CD14-positive monocyte (primary cell): ENCODE data around the gene GLDC. TPM values are rescaled to one million over a fixed set of nuclear protein-coding genes. Genes with fewer than 3 reads are reported as not detected.

Experiments
- DNase-seq, 3 donors: peaks; one replicate each; pipeline ENCODE4 v3.0.0-alpha.2; 2011 to 2022
- H2AFZ ChIP-seq: 2 replicates; pipeline ENCODE4 v1.6.0; 2012; ENCODE audit warnings: mild to moderate bottlenecking, low read depth, low read length, inconsistent platforms; ENCODE audit not compliant: insufficient read depth, poor library complexity, severe bottlenecking
- H3K27ac ChIP-seq, 2 donors: 1 replicate in 1 of 2; 2 replicates in 1 of 2; pipeline ENCODE4 v1.5.1; 2012 to 2013; ENCODE audit warnings: low read length in 2 of 2, control low read depth in 1 of 2, inconsistent platforms in 1 of 2, low read depth in 1 of 2, mild to moderate bottlenecking in 1 of 2
- H3K27me3 ChIP-seq, 2 donors: one replicate each; pipeline versions ENCODE4 v1.6.0 to v1.6.1; 2011 to 2013; ENCODE audit warnings: low read length in 2 of 2; ENCODE audit not compliant: control insufficient read depth in 2 of 2, insufficient read depth in 2 of 2
- H3K36me3 ChIP-seq, 2 donors: replicated peaks in 1 of 2; 1 replicate in 1 of 2; 2 replicates in 1 of 2; pipeline versions ENCODE4 v1.5.1 to v1.6.1; 2012 to 2013; ENCODE audit warnings: low read length in 2 of 2, control low read depth in 1 of 2, inconsistent platforms in 1 of 2, mild to moderate bottlenecking in 1 of 2; ENCODE audit not compliant: insufficient read depth in 2 of 2, control insufficient read depth in 1 of 2
- H3K4me1 ChIP-seq, 2 donors: 1 replicate in 1 of 2; 2 replicates in 1 of 2; pipeline versions ENCODE4 v1.5.1 to v1.6.1; 2012 to 2013; ENCODE audit warnings: low read length in 2 of 2, control low read depth in 1 of 2, inconsistent platforms in 1 of 2, mild to moderate bottlenecking in 1 of 2, moderate library complexity in 1 of 2; ENCODE audit not compliant: insufficient read depth in 2 of 2, control insufficient read depth in 1 of 2
- H3K4me2 ChIP-seq: replicated peaks from 2 replicates; pipeline ENCODE3; 2012; ENCODE audit warnings: low read length, moderate library complexity, mild to moderate bottlenecking; ENCODE audit not compliant: poor library complexity, severe bottlenecking; ENCODE audit errors: extremely low read depth
- H3K4me3 ChIP-seq, 3 experiments: fragments of 200-600 bp in 1 of 3; sonication (generic) in 1 of 3; replicated peaks in 1 of 3; 1 replicate in 2 of 3; 2 replicates in 1 of 3; pipeline ENCODE4 v1.5.1; 2011 to 2013; ENCODE audit warnings: low read length in 3 of 3, mild to moderate bottlenecking in 3 of 3, control low read depth in 2 of 3, low read depth in 2 of 3, inconsistent platforms in 1 of 3, moderate library complexity in 1 of 3
- H3K79me2 ChIP-seq: 2 replicates; pipeline ENCODE4 v1.6.0; 2012; ENCODE audit warnings: mild to moderate bottlenecking, control low read depth, inconsistent platforms, low read length, moderate library complexity; ENCODE audit not compliant: insufficient read depth
- H3K9ac ChIP-seq: 2 replicates; pipeline ENCODE4 v1.6.0; 2017; ENCODE audit warnings: low read length, mild to moderate bottlenecking; ENCODE audit not compliant: insufficient read depth, poor library complexity, severe bottlenecking
- H3K9me3 ChIP-seq, 2 donors: replicated peaks in 1 of 2; 1 replicate in 1 of 2; 2 replicates in 1 of 2; pipeline versions ENCODE4 v1.5.1 to v1.6.1; 2012 to 2013; ENCODE audit warnings: low read length in 2 of 2, control low read depth in 1 of 2; ENCODE audit not compliant: control insufficient read depth in 1 of 2, insufficient read depth in 1 of 2
- H4K20me1 ChIP-seq: 2 replicates; pipeline ENCODE4 v1.6.0; 2012; ENCODE audit warnings: mild to moderate bottlenecking, low read length, control low read depth, moderate library complexity; ENCODE audit not compliant: insufficient read depth
- H3K27ac Mint-ChIP-seq, 7 donors: one replicate each; pipeline ENCODE4 v1.8.0; 2020; ENCODE audit warnings: mild to moderate bottlenecking in 7 of 7, mixed read lengths in 7 of 7, moderate library complexity in 6 of 7, inconsistent platforms in 2 of 7
- H3K27me3 Mint-ChIP-seq, 3 donors: one replicate each; pipeline ENCODE4 v1.8.0; 2021 to 2022; ENCODE audit warnings: low read depth in 3 of 3, mild to moderate bottlenecking in 3 of 3, mixed read lengths in 3 of 3, moderate library complexity in 3 of 3, inconsistent platforms in 1 of 3
- H3K36me3 Mint-ChIP-seq, 2 donors: one replicate each; pipeline ENCODE4 v1.8.0; 2020; ENCODE audit warnings: mixed read lengths in 2 of 2, inconsistent platforms in 1 of 2, mild to moderate bottlenecking in 1 of 2
- H3K4me1 Mint-ChIP-seq: one replicate; pipeline ENCODE4 v1.8.0; 2020; ENCODE audit warnings: mild to moderate bottlenecking, mixed read lengths
- H3K4me3 Mint-ChIP-seq, 2 donors: one replicate each; pipeline ENCODE4 v1.8.0; 2020; ENCODE audit warnings: mild to moderate bottlenecking in 2 of 2, mixed read lengths in 2 of 2, moderate library complexity in 1 of 2
- H3K9me3 Mint-ChIP-seq, 7 donors: one replicate each; pipeline ENCODE4 v1.8.0; 2020 to 2022; ENCODE audit warnings: mixed read lengths in 7 of 7, mild to moderate bottlenecking in 6 of 7, moderate library complexity in 6 of 7, inconsistent platforms in 2 of 7
- CTCF ChIP-seq: fragments of 200-600 bp; IDR thresholded peaks from one replicate; pipeline ENCODE4 v1.8.0; 2022; ENCODE audit warnings: antibody characterized with exemption, mild to moderate bottlenecking
- WGBS: methylation state at CpG from one replicate; pipeline ENCODE4 v1.1.5; 2013; ENCODE audit warnings: missing lambda C conversion rate; ENCODE audit not compliant: insufficient coverage; 5-methylcytosine and 5-hydroxymethylcytosine counted together
- intact Hi-C, 2 donors: fragments of 100-400 bp; cut with micrococcal nuclease; formaldehyde crosslinking; loops; one replicate each; pipeline versions ENCODE4 v1.15.0 to v1.15.1; 2023
- polyA plus RNA-seq, 3 donors: library from polyadenylated mRNA; depleted of rRNA in 1 of 3; unstranded in 2 of 3; stranded (reverse) in 1 of 3; fragments of 300-500 nt in 2 of 3; fragments of >200 nt in 1 of 3; fragmentation: Illumina TruSeq in 2 of 3; gene quantifications; 1 replicate in 2 of 3; 2 replicates in 1 of 3; pipeline ENCODE4 v1.2.3, GENCODE V29; 2012 to 2021

Gene GLDC
- polyA plus RNA-seq, 3 donors, result not detected

GRCh38 chr9:6551136-6551535, 94.4 kb downstream of the GLDC start:
- Histone ChIP-seq H3K9ac (no peak overlapping the region), H3K9me3 (no peaks in the 10 kb centered on the region), H3K4me1 (no peaks in the 10 kb centered on the region), H3K4me2 (no peak overlapping the region), H3K27me3 (no peaks in the 10 kb centered on the region), H3K79me2 (no peaks in the 10 kb centered on the region), H3K4me3 (no peak overlapping the region), H3K36me3 (no peaks in the 10 kb centered on the region), H4K20me1 (no peaks in the 10 kb centered on the region), H2AFZ (no peak overlapping the region), H3K27ac (no peak overlapping the region)
- H3K9me3 Mint-ChIP-seq, result no peaks in the 10 kb centered on the region
- DNase-seq, result no peak
- H3K4me3 Mint-ChIP-seq, result no peak overlapping the region
- no peaks in the 10 kb centered on the region for H3K4me1 Mint-ChIP-seq
- TF ChIP-seq CTCF, result no peak
- no peaks in the 10 kb centered on the region for H3K36me3 Mint-ChIP-seq
- no peak overlapping the region for H3K27ac Mint-ChIP-seq
- intact Hi-C loops, result no loop called here
- peaks cover 0 to 6% (median 0%) of the 10 kb centered on the region in 3 donors for H3K27me3 Mint-ChIP-seq
- WGBS, result 100% methylated on average over 2 of the region's 2 CpGs

DNA sequence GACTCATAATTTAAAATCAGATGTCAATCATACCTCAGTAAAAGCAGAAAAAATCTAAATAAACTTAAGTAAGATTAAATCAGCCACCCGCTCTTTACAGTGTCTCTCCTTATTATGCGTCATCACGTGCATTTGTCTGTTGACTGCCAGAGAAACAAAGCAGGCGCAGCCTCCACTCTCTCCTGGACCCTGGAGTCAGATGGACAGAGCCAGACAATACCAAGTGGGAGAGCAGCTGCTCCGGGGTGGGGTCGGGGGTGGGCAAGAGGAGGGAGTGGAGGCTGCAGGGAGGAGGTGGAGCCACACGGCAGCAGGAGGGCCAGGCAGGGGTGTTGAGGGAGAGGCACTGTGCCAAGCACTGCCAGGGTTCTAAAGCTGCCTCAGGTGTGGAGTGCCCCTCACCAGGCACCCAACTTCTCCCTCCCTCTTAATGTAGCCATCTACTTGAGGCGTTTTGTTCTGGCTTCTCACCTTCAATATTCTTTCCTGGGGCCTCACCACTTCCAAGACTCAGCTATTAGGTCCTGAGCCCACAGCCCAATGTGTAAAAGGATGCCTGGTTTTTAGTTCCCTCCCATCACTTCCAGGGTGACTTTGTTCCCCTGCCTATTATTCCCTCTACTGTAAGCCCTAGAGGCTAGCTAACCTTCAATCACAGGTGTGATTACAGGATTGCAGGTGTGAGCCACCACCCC, 96.3 kb downstream of the GLDC start:
- Mint-ChIP-seq H3K4me3 (no peak overlapping the region), H3K4me1 (no peaks in the 10 kb centered on the region), H3K27ac (peak overlapping the region in 1 of 7 donors; percentile 27), H3K27me3 (peaks cover 0 to 6% (median 0%) of the 10 kb centered on the region in 3 donors), H3K36me3 (no peaks in the 10 kb centered on the region), H3K9me3 (no peaks in the 10 kb centered on the region)
- no peaks in the 10 kb centered on the region for H3K4me1 ChIP-seq
- no peaks in the 10 kb centered on the region for H3K79me2 ChIP-seq
- intact Hi-C loops, result no loop called here
- H3K9ac ChIP-seq, result no peak overlapping the region
- H3K9me3 ChIP-seq, result no peaks in the 10 kb centered on the region
- 91% methylated on average over 6 of the region's 8 CpGs for WGBS
- H3K4me2 ChIP-seq, result no peak overlapping the region
- no peak overlapping the region for H2AFZ ChIP-seq
- no peak overlapping the region for H3K4me3 ChIP-seq
- no peak for DNase-seq
- H3K36me3 ChIP-seq, result no peaks in the 10 kb centered on the region
- no peak for TF ChIP-seq CTCF
- no peak overlapping the region for H3K27ac ChIP-seq
- H4K20me1 ChIP-seq, result no peaks in the 10 kb centered on the region
- no peaks in the 10 kb centered on the region for H3K27me3 ChIP-seq
